Adrenal gland (tissue), 12 donors: ENCODE data around the gene PTTG1IP. TPM values are rescaled to one million over a fixed set of nuclear protein-coding genes. Genes with fewer than 3 reads are reported as not detected.

Experiments used
- DNase-seq, 7 donors: peaks; one replicate each; pipeline ENCODE4 v3.0.0-alpha.2; 2019 to 2020
- H3K27ac ChIP-seq, 5 donors: fragments of 200-600 bp; sonication (generic) in 4 of 5; 1 replicate in 3 of 5; 2 replicates in 2 of 5; pipeline versions ENCODE4 v1.5.1 to v1.8.0; 2016 to 2020; ENCODE audit warnings: mild to moderate bottlenecking in 1 of 5
- H3K27me3 ChIP-seq: fragments of 200-600 bp; 2 replicates; pipeline ENCODE4 v1.8.0; 2021
- H3K36me3 ChIP-seq, 2 donors: fragments of 200-600 bp; replicated peaks in 1 of 2; 1 replicate in 1 of 2; 2 replicates in 1 of 2; pipeline versions ENCODE4 v1.5.1 to v1.8.0; 2018 to 2022
- H3K4me1 ChIP-seq, 2 donors: fragments of 200-600 bp; replicated peaks in 1 of 2; 1 replicate in 1 of 2; 2 replicates in 1 of 2; pipeline versions ENCODE4 v1.5.1 to v1.8.0; 2018 to 2021
- H3K4me3 ChIP-seq, 4 donors: fragments of 200-600 bp; sonication (generic) in 3 of 4; one replicate each; pipeline ENCODE4 v1.5.1; 2016 to 2018
- H3K9me3 ChIP-seq, 3 donors: fragments of 200-600 bp; sonication (generic) in 1 of 3; replicated peaks in 1 of 3; 1 replicate in 2 of 3; 2 replicates in 1 of 3; pipeline versions ENCODE4 v1.5.1 to v1.8.0; 2016 to 2021
- POLR2A ChIP-seq, 2 donors: fragments of 450-650 bp; IDR thresholded peaks; one replicate each; pipeline ENCODE4 v1.6.1; 2017; ENCODE audit warnings: antibody characterized with exemption in 2 of 2, mild to moderate bottlenecking in 2 of 2, moderate library complexity in 1 of 2
- WGBS, 4 donors: extraction: QIAGEN DNeasy Blood & Tissue Kit in 2 of 4; methylation state at CpG; one replicate each; pipeline versions ENCODE4 v1.1.5 to v1.1.7; 2013 to 2017; 5-methylcytosine and 5-hydroxymethylcytosine counted together
- intact Hi-C, 2 donors: fragments of 100-400 bp; cut with DNase I; formaldehyde crosslinking; loops; one replicate each; pipeline versions ENCODE4 v1.14.1 to v1.15.0; 2022 to 2023
- polyA plus RNA-seq, 3 donors: library from polyadenylated mRNA; stranded (reverse); fragments of 200-250 nt in 2 of 3; fragments of 350-450 nt in 1 of 3; fragmentation: Illumina TruSeq in 1 of 3; extraction: RNeasy Lipid Tissue Mini Kit (QIAGEN cat#74804) in 1 of 3; gene quantifications; one replicate each; pipeline ENCODE4 v1.2.3, GENCODE V29; 2013 to 2014
- total RNA-seq, 9 donors: library from RNA; depleted of rRNA in 4 of 9; stranded (reverse); fragments of >200 nt in 4 of 9; fragments of 120-200 nt in 1 of 9; fragmentation: NEBNext Ultra II Directional in 1 of 9; extraction: Animal tissue kit (Norgen Biotek cat#: 25700) in 1 of 9; gene quantifications; one replicate each; pipeline versions ENCODE4 v1.1.0 to v1.2.4, GENCODE V29; 2013 to 2023
- TF ChIP-seq, protein P1 (sequence below), 6 experiments: fragments of 450-650 bp in 4 of 6; fragments of 200-600 bp in 2 of 6; sonication (generic) in 1 of 6; IDR thresholded peaks; 1 replicate in 5 of 6; 2 replicates in 1 of 6; pipeline versions ENCODE4 v1.5.1 to v1.8.0; 2016 to 2021; ENCODE audit warnings: antibody characterized with exemption in 6 of 6, mild to moderate bottlenecking in 2 of 6, moderate library complexity in 1 of 6
- donor health status: healthy with polysubstance abuse.
- donor health status: Bipolar disorder and iron deficiency.
- donor health status: DM: yes; HTN: yes; CAD: no.
- donor health status: DM: no; HTN: no; CAD: no.
- donor health status: DM: no; HTN: no; CAD: no.
- donor health status: DM: yes; HTN: yes; CAD: no.

Gene PTTG1IP
- total and polyA plus RNA-seq, 12 donors: 110 to 467 (median 215) TPM

DNA sequence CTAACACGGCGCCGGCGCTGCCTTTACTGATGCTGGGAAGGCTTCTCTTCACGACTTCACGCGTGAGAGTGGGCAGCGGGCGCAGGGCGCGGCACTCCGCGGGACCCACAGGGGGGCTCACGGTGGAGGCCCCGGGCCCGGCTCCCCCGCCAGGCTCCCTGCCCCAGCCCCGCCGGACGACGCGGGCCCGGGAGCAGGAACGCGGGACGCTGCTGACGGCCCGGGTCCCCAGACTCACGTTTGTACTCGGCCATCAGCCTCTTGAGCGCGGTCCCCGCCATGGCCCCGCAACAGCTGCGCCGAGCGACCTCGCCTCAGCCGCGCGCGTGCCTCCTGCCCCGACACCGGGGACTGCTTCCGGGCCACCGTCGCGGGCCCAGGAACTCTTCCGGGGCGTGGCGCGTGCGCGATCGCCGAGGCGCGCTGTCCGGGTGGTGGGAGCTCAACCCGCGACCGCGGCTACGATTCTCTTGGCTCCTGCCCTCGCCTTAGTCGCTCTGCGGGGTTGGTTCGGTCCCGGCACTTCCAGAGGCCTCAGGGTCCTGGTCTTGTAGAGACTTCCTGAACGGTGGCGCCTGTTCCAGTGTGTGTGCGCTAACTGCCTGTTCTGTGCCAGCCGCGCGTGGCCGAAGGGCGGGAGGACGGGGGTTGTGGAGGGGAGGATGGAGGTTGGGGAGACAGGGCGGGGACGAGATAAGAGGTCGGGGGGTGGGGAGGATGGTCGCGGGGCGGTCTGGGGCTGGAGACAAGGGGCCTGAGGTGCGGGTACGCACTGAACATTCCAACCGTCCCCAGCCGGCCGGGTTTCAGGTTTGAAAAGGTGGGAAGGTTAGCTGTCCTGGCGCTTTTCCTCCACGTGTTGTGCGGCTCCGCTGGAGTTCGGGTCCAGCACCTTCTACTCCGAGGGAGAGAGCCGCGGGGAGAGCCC is 71.8 kb downstream of the PTTG1IP start, which contains the start of gene UBE2G2:
UBE2G2 (minus strand) TSS at position 353 of the 928 bp plus-strand sequence; CDS start at position 281, 72 bp downstream.
- TF ChIP-seq POLR2A (IDR thresholded peaks at IDR 0.05): peak in 1 of 2 donors; percentile 42
- TF ChIP-seq, protein P1, sequence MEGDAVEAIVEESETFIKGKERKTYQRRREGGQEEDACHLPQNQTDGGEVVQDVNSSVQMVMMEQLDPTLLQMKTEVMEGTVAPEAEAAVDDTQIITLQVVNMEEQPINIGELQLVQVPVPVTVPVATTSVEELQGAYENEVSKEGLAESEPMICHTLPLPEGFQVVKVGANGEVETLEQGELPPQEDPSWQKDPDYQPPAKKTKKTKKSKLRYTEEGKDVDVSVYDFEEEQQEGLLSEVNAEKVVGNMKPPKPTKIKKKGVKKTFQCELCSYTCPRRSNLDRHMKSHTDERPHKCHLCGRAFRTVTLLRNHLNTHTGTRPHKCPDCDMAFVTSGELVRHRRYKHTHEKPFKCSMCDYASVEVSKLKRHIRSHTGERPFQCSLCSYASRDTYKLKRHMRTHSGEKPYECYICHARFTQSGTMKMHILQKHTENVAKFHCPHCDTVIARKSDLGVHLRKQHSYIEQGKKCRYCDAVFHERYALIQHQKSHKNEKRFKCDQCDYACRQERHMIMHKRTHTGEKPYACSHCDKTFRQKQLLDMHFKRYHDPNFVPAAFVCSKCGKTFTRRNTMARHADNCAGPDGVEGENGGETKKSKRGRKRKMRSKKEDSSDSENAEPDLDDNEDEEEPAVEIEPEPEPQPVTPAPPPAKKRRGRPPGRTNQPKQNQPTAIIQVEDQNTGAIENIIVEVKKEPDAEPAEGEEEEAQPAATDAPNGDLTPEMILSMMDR (IDR thresholded peaks at IDR 0.05): no peak
- WGBS, 4 donors: 0% methylated on average over 18 to 97 of the region's 97 CpGs
- Histone ChIP-seq H3K27me3 (no peaks in the 10 kb centered on the region), H3K9me3 (no peaks in the 10 kb centered on the region), H3K4me1 (peaks cover 11 to 23% of the 10 kb centered on the region in 2 donors), H3K36me3 (peaks cover 0 to 20% of the 10 kb centered on the region in 2 donors), H3K27ac (peak within 1 kb of the TSS in 4 of 5 donors; percentile 38 to 67 (median 60)), H3K4me3 (peak within 1 kb of the TSS; percentile 72 to 90 (median 81))
- intact Hi-C loops: no loop called here
- DNase-seq: peak; percentile 66 to 85 (median 80)

DNA sequence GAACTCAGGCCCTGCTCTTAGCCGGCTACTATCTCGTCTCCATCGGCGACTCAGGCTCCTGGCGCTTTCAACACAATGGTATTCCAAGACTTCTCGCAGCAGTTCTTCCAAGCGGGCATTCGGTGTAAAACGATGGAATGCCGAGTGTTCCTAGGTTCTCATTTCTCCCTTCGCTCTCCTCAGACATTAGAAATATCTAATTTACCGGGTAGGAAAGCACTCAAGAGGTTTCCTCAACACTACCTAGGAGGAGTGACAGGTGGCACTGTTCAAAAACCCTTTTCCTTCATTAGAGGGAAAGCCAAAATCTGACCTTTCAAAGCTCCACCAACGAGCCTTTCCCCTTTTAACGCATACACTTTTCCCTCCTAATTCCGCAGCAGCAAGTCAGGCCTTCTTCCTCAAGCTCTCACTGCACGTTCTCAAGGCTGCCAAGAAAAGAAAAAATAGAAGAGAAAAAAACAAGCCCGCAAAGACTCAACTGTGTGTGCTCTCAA is 72.5 kb downstream of the PTTG1IP start:
- 1 to 4% (median 2%) methylated on average over 17 of the region's 17 CpGs for WGBS, 4 donors
- peaks cover 11 to 23% of the 10 kb centered on the region in 2 donors for H3K4me1 ChIP-seq
- intact Hi-C loops: no loop called here
- peak overlapping the region in 4 of 5 donors; percentile 38 to 67 (median 60) for H3K27ac ChIP-seq
- peaks cover 0 to 14% of the 10 kb centered on the region in 2 donors for H3K36me3 ChIP-seq
- H3K4me3 ChIP-seq: peak overlapping the region in 3 of 4 donors; percentile 72 to 90 (median 81)
- no peaks in the 10 kb centered on the region for H3K27me3 ChIP-seq
- peak in 1 of 7 donors; percentile 18 for DNase-seq
- no peak for TF ChIP-seq POLR2A (IDR thresholded peaks at IDR 0.05)
- TF ChIP-seq, protein P1 (IDR thresholded peaks at IDR 0.05): peak in 5 of 6 experiments; percentile 7 to 43 (median 34)
- H3K9me3 ChIP-seq: no peaks in the 10 kb centered on the region

DNA sequence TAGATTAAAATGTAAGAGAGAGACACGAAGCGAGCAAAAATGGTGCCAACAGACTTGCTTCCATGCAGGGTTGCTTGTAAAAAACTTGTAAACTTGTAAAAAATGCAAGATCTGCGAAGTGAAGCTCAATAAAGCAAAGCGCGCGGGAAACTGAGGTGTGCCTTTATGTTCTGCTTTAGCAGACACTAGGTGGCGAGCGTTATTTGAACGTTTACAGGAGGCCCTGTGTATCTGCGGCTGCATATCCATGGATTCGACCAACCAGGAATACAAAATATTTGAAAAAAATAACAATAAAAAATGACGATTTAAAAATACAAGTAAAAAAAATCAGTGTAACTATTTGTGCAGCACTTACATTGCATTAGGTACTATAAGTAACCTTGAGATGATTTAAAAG is 73.4 kb downstream of the PTTG1IP start:
- Histone ChIP-seq H3K4me3 (no peak overlapping the region), H3K27ac (no peak overlapping the region), H3K9me3 (no peaks in the 10 kb centered on the region), H3K4me1 (peaks cover 11 to 23% of the 10 kb centered on the region in 2 donors), H3K27me3 (no peaks in the 10 kb centered on the region), H3K36me3 (peaks cover 0 to 5% of the 10 kb centered on the region in 2 donors)
- no peak for DNase-seq
- TF ChIP-seq, protein P1 (IDR thresholded peaks at IDR 0.05): peak in 3 of 6 experiments; percentile 4 to 29 (median 10)
- no peak for TF ChIP-seq POLR2A (IDR thresholded peaks at IDR 0.05)
- intact Hi-C loops: no loop called here
- WGBS, 4 donors: 55 to 60% (median 58%) methylated on average over 12 of the region's 12 CpGs

DNA sequence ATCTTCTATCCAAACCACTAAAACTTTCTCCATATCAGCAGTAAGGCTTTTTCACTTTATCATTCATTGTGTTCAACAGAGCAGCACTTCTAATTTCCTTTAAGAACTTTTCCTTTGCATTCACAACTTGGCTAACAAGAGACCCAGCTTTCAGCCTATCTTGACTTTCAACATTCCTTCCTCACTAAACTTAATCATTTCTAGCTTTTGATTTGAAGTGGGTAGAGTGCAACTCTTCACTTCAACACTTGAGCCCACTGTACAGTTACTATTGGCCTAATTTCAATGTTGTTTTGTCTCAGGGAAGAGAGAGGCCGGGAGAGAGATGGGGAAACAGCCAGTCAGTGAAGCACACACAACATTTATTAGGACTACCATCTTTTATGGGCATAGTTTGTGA is 73.8 kb downstream of the PTTG1IP start:
- Histone ChIP-seq H3K36me3 (peaks cover 0 to under 1% of the 10 kb centered on the region in 2 donors), H3K27me3 (no peaks in the 10 kb centered on the region), H3K4me3 (no peak overlapping the region), H3K9me3 (no peaks in the 10 kb centered on the region), H3K27ac (no peak overlapping the region), H3K4me1 (peaks cover 11 to 23% of the 10 kb centered on the region in 2 donors)
- intact Hi-C loops: no loop called here
- DNase-seq: no peak
- TF ChIP-seq POLR2A (IDR thresholded peaks at IDR 0.05): no peak
- TF ChIP-seq, protein P1 (IDR thresholded peaks at IDR 0.05): no peak
- 68 to 88% (median 80%) methylated on average over 1 of the region's 1 CpG for WGBS, 4 donors
